Measurements from ENCODE around the gene XYLT2. TPM values are rescaled to one million over a fixed set of nuclear protein-coding genes. Genes with fewer than 3 reads are reported as not detected.

The XYLT2 gene
- polyA plus RNA-seq, 2 of the 4 experiments (the other 2 are of a cell fraction): 9.7 to 15.8 TPM

DNA sequence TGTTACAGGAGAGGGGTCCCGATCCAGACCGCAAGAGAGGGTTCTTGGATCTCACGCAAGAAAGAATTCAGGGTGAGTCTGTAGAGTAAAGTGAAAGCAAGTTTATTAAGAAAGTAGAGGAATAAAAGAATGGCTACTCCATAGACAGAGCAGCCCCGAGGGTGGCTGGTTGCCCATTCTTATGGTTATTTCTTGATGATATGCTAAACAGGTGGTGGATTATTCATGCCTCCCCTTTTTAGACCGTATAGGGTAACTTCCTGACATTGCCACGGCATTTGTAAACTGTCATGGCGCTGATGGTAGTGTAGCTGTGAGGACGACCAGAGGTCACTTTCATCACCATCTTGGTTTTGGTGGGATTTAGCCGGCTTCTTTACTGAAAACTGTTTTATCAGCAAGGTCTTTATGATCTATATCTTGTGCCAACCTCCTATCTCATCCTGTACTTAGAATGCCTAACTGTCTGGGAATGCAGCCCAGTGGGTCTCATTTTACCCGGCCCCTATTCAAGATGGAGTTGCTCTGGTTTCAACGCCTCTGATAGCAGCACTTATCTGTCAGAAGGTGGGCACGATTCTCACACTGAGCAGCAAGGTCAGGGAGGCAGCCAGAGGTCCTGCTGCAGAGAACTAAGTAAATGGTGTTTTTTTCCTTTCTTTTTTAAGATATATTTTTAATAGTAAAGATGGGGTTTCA, 26.5 kb upstream of the XYLT2 start:
- FAIRE-seq: no peak
- no peak overlapping the region for H3K4me3 ChIP-seq
- H3K9me3 ChIP-seq: no peaks in the 10 kb centered on the region
- no peak for ATAC-seq
- CTCF ChIA-PET: interaction anchor here (0.9 to 46.2 kb wide), 8 partner anchors 8 to 205 kb away, joined by 3 to 1256 read pairs (median 4); partner anchors contain the start of genes COL1A1 and TMEM92
- POLR2A ChIA-PET: no interaction called here
- TF ChIP-seq, protein P1, sequence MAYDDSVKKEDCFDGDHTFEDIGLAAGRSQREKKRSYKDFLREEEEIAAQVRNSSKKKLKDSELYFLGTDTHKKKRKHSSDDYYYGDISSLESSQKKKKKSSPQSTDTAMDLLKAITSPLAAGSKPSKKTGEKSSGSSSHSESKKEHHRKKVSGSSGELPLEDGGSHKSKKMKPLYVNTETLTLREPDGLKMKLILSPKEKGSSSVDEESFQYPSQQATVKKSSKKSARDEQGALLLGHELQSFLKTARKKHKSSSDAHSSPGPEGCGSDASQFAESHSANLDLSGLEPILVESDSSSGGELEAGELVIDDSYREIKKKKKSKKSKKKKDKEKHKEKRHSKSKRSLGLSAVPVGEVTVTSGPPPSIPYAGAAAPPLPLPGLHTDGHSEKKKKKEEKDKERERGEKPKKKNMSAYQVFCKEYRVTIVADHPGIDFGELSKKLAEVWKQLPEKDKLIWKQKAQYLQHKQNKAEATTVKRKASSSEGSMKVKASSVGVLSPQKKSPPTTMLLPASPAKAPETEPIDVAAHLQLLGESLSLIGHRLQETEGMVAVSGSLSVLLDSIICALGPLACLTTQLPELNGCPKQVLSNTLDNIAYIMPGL (CRISPR knock-in tag; IDR thresholded peaks at IDR 0.05; ENCODE audit: borderline replicate concordance): no peak
- TF ChIP-seq FOSB (CRISPR knock-in tag; IDR thresholded peaks at IDR 0.05) (no peak), GATA3 (IDR thresholded peaks at IDR 0.05; ENCODE audit: borderline replicate concordance) (no peak), JUN (IDR thresholded peaks at IDR 0.05) (no peak), NPAS2 (CRISPR knock-in tag; IDR thresholded peaks at IDR 0.05; ENCODE audit: borderline replicate concordance) (no peak)
- no peak overlapping the region for H3K27ac ChIP-seq
- no peak overlapping the region for H3K4me2 ChIP-seq
- 76% methylated on average over 12 of the region's 12 CpGs for WGBS (ENCODE audit: missing lambda C conversion rate)
- no peaks in the 10 kb centered on the region for H3K4me1 ChIP-seq
- no peak for DNase-seq (ENCODE audit: low read depth in 1 of 2, low spot score in 1 of 2)

DNA sequence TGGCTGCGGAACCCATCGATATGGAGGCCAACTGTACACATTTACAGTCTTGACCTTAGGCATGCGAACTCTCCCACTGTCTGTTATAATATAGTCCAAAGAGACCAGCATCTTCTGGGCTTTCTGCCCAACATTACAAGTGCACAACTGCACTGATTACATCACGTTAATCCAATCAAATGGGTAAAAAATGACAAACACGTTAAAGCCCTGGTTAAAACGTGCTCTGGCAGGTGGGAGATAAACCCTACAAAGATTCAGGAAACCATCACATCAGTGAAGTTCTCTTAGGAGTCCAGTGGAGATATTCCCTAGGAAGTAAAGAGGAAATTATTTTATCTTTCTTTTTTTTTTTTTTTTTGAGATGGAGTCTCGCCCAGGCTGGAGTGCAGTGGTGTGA, 23.7 kb upstream of the XYLT2 start:
- CTCF ChIA-PET: interaction anchor here (0.9 to 46.2 kb wide), 4 partner anchors 9 to 42 kb away, joined by 3 to 1256 read pairs (median 6); partner anchors contain the start of gene TMEM92
- FAIRE-seq (no peak), DNase-seq (ENCODE audit: low read depth in 1 of 2, low spot score in 1 of 2) (no peak), ATAC-seq (no peak)
- H3K4me2 ChIP-seq: no peak overlapping the region
- no peaks in the 10 kb centered on the region for H3K4me1 ChIP-seq
- TF ChIP-seq HEYL (CRISPR knock-in tag; IDR thresholded peaks at IDR 0.05): no peak
- no peak for TF ChIP-seq RNF2 (IDR thresholded peaks at IDR 0.05; ENCODE audit: borderline replicate concordance, low read depth)
- TF ChIP-seq, protein P2, sequence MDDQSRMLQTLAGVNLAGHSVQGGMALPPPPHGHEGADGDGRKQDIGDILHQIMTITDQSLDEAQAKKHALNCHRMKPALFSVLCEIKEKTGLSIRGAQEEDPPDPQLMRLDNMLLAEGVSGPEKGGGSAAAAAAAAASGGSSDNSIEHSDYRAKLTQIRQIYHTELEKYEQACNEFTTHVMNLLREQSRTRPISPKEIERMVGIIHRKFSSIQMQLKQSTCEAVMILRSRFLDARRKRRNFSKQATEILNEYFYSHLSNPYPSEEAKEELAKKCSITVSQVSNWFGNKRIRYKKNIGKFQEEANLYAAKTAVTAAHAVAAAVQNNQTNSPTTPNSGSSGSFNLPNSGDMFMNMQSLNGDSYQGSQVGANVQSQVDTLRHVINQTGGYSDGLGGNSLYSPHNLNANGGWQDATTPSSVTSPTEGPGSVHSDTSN (IDR thresholded peaks at IDR 0.05): no peak
- no peak for TF ChIP-seq RARB (CRISPR knock-in tag; IDR thresholded peaks at IDR 0.05)
- TF ChIP-seq HOXB13 (CRISPR knock-in tag; IDR thresholded peaks at IDR 0.05; ENCODE audit: low read depth): no peak
- TF ChIP-seq, protein P3, sequence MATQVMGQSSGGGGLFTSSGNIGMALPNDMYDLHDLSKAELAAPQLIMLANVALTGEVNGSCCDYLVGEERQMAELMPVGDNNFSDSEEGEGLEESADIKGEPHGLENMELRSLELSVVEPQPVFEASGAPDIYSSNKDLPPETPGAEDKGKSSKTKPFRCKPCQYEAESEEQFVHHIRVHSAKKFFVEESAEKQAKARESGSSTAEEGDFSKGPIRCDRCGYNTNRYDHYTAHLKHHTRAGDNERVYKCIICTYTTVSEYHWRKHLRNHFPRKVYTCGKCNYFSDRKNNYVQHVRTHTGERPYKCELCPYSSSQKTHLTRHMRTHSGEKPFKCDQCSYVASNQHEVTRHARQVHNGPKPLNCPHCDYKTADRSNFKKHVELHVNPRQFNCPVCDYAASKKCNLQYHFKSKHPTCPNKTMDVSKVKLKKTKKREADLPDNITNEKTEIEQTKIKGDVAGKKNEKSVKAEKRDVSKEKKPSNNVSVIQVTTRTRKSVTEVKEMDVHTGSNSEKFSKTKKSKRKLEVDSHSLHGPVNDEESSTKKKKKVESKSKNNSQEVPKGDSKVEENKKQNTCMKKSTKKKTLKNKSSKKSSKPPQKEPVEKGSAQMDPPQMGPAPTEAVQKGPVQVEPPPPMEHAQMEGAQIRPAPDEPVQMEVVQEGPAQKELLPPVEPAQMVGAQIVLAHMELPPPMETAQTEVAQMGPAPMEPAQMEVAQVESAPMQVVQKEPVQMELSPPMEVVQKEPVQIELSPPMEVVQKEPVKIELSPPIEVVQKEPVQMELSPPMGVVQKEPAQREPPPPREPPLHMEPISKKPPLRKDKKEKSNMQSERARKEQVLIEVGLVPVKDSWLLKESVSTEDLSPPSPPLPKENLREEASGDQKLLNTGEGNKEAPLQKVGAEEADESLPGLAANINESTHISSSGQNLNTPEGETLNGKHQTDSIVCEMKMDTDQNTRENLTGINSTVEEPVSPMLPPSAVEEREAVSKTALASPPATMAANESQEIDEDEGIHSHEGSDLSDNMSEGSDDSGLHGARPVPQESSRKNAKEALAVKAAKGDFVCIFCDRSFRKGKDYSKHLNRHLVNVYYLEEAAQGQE (IDR thresholded peaks at IDR 0.05): no peak
- TF ChIP-seq NFE2L2 (conservative IDR thresholded peaks at IDR 0.05; ENCODE audit: low read length): no peak
- H3K4me3 ChIP-seq: no peak overlapping the region
- POLR2A ChIA-PET: no interaction called here
- no peak overlapping the region for H3K27ac ChIP-seq
- no peaks in the 10 kb centered on the region for H3K9me3 ChIP-seq
- 84% methylated on average over 7 of the region's 7 CpGs for WGBS (ENCODE audit: missing lambda C conversion rate)

DNA sequence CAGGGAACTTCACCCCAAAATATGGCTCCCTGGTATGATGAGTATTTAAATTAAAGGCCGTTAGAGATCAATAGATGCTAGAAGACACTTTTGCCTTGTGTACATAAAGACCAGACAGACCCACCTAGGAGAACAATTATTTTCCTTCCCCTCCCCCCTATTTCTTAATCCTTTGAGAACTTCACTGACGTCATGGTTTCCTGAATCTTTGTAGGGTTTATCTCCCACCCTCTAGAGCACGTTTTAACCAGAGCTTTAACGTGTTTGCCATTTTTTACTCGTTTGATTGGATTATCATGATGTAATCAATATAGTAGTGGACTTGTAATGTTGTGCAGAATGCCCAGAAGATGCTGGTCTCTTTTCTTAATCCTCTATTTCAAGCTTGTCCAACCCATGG, 22.9 kb upstream of the XYLT2 start:
- ChIA-PET CTCF (interaction anchor here (0.8 to 2.6 kb wide), 8 partner anchors 8 to 162 kb away, joined by 3 to 8 read pairs (median 4); no protein-coding TSS in a partner anchor), POLR2A (interaction anchor here (0.6 kb wide), 1 partner anchor 13 kb away, joined by 3 read pairs; no protein-coding TSS in a partner anchor)
- WGBS (ENCODE audit: missing lambda C conversion rate): 60% methylated on average over 5 of the region's 5 CpGs
- no peak for TF ChIP-seq GATA3 (IDR thresholded peaks at IDR 0.05; ENCODE audit: borderline replicate concordance)
- H3K9me3 ChIP-seq: no peaks in the 10 kb centered on the region
- DNase-seq (ENCODE audit: low read depth in 1 of 2, low spot score in 1 of 2): no peak
- no peak overlapping the region for H3K4me3 ChIP-seq
- no peak overlapping the region for H3K4me2 ChIP-seq
- H3K4me1 ChIP-seq: no peaks in the 10 kb centered on the region
- no peak overlapping the region for H3K27ac ChIP-seq
- no peak for FAIRE-seq
- no peak for ATAC-seq
